ENCODE data around the gene PCYT2. TPM values are rescaled to one million over a fixed set of nuclear protein-coding genes. Genes with fewer than 3 reads are reported as not detected.
A peak's percentile ranks its signal among the peaks of the same experiment; 100 is the strongest.

Gene PCYT2
- total and polyA plus RNA-seq, 9 of the 15 experiments (the other 6 are each of a cell fraction or from before 2014, with no cell fraction given) = 0.92 to 134 (median 82.5) TPM

GRCh38 chr17:81867991-81868673 lies 43.1 kb downstream of the PCYT2 start (continued):
- TF ChIP-seq CREB1 (IDR thresholded peaks at IDR 0.05) (peak; percentile 6; the same call in 1 of the 2 replicates), CREB1 (CRISPR knock-in tag; IDR thresholded peaks at IDR 0.05) (no peak), SP1 (CRISPR knock-in tag; IDR thresholded peaks at IDR 0.05) (peak; percentile 28), C11orf30 (IDR thresholded peaks at IDR 0.05; ENCODE audit: low read depth) (no peak), KAT7 (CRISPR knock-in tag; IDR thresholded peaks at IDR 0.05; ENCODE audit: borderline replicate concordance) (peak; percentile 52; the same call in 1 of the 2 replicates), SIN3A (IDR thresholded peaks at IDR 0.05; ENCODE audit: borderline replicate concordance in 2 of 2, control insufficient read depth in 1 of 2, low read depth in 2 of 2, low read length in 2 of 2) (0 out of 4 replicates have a peak, but pooled peaks of 1 of the 2 experiments have one; percentile 48), DIDO1 (tag; IDR thresholded peaks at IDR 0.05; ENCODE audit: low read depth) (no peak), MTA3 (IDR thresholded peaks at IDR 0.05; ENCODE audit: borderline replicate concordance) (peak; percentile 26; the same call in 1 of the 2 replicates), PBX2 (CRISPR knock-in tag; IDR thresholded peaks at IDR 0.05; ENCODE audit: low read depth) (no peak), PBX2 (tag; conservative IDR thresholded peaks at IDR 0.05; ENCODE audit: low read depth) (no peak), KLF10 (CRISPR knock-in tag; IDR thresholded peaks at IDR 0.05) (peak; percentile 83; the same call in 1 of the 2 replicates), NKRF (IDR thresholded peaks at IDR 0.05; ENCODE audit: borderline replicate concordance) (no peak; the same call in 1 of the 2 replicates), CREBBP (IDR thresholded peaks at IDR 0.05; ENCODE audit: low read depth, low read length) (no peak), ZNF143 (CRISPR knock-in tag; IDR thresholded peaks at IDR 0.05) (0 out of 2 replicates have a peak, but pooled peaks have one; percentile 48), POLR3G (IDR thresholded peaks at IDR 0.05; ENCODE audit: extremely low read depth, insufficient read length, insufficient replicate concordance) (no peak), E2F3 (CRISPR knock-in tag; IDR thresholded peaks at IDR 0.05) (peak; percentile 12; the same call in 1 of the 2 replicates), ZBTB17 (CRISPR knock-in tag; IDR thresholded peaks at IDR 0.05) (peak; percentile 80), MITF (IDR thresholded peaks at IDR 0.05) (no peak), ZFX (CRISPR knock-in tag; IDR thresholded peaks at IDR 0.05) (peak; percentile 61), JUN (IDR thresholded peaks at IDR 0.05; ENCODE audit: borderline replicate concordance, low read depth, low read length) (no peak), JUN (CRISPR knock-in tag; IDR thresholded peaks at IDR 0.05; ENCODE audit: borderline replicate concordance) (no peak), SREBF1 (IDR thresholded peaks at IDR 0.05; ENCODE audit: borderline replicate concordance, low read depth, low read length) (no peak), PTBP1 (IDR thresholded peaks at IDR 0.05; ENCODE audit: low read depth, low read length) (peak; percentile 90; the same call in 1 of the 2 replicates), TCF3 (CRISPR knock-in tag; IDR thresholded peaks at IDR 0.05) (peak; percentile 53)
